Mucosa of descending colon (tissue), 3 donors: ENCODE data around the gene CAPN7. TPM values are rescaled to one million over a fixed set of nuclear protein-coding genes. Genes with fewer than 3 reads are reported as not detected.

Experiments used
- ATAC-seq: fragments of 200-7000 bp; cut with Tn5 transposase; one replicate; pipeline ENCODE4 v1.9.1; 2020; ENCODE audit warnings: mild to moderate bottlenecking, moderate library complexity
- DNase-seq, 3 donors: peaks; one replicate each; pipeline ENCODE4 v3.0.0-alpha.2; 2020
- H3K36me3 ChIP-seq: fragments of 200-600 bp; one replicate; pipeline ENCODE4 v1.8.0; 2021; ENCODE audit warnings: low read depth, mild to moderate bottlenecking
- H3K4me1 ChIP-seq: fragments of 200-600 bp; one replicate; pipeline ENCODE4 v1.8.0; 2021; ENCODE audit warnings: low read depth, mild to moderate bottlenecking
- H3K4me3 ChIP-seq: fragments of 200-600 bp; one replicate; pipeline ENCODE4 v1.8.0; 2021; ENCODE audit warnings: mild to moderate bottlenecking
- H3K9me3 ChIP-seq: fragments of 200-600 bp; one replicate; pipeline ENCODE4 v1.8.0; 2021; ENCODE audit warnings: mild to moderate bottlenecking
- CTCF ChIP-seq: fragments of 200-600 bp; IDR thresholded peaks from one replicate; pipeline ENCODE4 v1.8.0; 2022; ENCODE audit warnings: antibody characterized with exemption, mild to moderate bottlenecking
- intact Hi-C, 2 donors: fragments of 100-400 bp; cut with DNase I in 1 of 2; cut with micrococcal nuclease in 1 of 2; formaldehyde crosslinking; loops; one replicate each; pipeline versions ENCODE4 v1.11.0 to v1.11.1; 2022; cut with DNase I, micrococcal nuclease
- total RNA-seq, 3 donors: library from RNA; stranded (reverse); fragmentation: NEBNext Ultra II Directional in 2 of 3; extraction: Animal tissue kit (Norgen Biotek cat#: 25700) in 2 of 3; gene quantifications; one replicate each; pipeline versions ENCODE4 v1.2.1 to v1.2.4, GENCODE V29; 2021 to 2023
- donor health status: DM: no; HTN: no; CAD: no; lungs with moderate emphysema.
- donor health status: DM: no; HTN: no; CAD: no.
- donor health status: DM: no; HTN: yes; CAD: no.

The CAPN7 gene
- total RNA-seq, 3 donors from 2014 or later: 26.8 to 56.5 (median 44.9) TPM

GRCh38 chr3:15204005-15204404, 2.0 kb upstream of the CAPN7 start:
- H3K36me3 ChIP-seq: no peaks in the 10 kb centered on the region
- no peak for DNase-seq
- no peak overlapping the region for H3K4me3 ChIP-seq
- intact Hi-C loops: loop anchor here in 1 of 2 donors (10.0 kb wide), 1 partner anchor 99 kb away; no protein-coding TSS in a partner anchor
- peaks cover 19% of the 10 kb centered on the region for H3K4me1 ChIP-seq
- no peaks in the 10 kb centered on the region for H3K9me3 ChIP-seq
- no peak for ATAC-seq
- no peak for TF ChIP-seq CTCF

GRCh38 chr3:15205482-15205933, 538 bp upstream of the CAPN7 start:
- Histone ChIP-seq H3K9me3 (no peaks in the 10 kb centered on the region), H3K36me3 (no peaks in the 10 kb centered on the region), H3K4me3 (peak overlapping the region; percentile 92), H3K4me1 (peaks cover 19% of the 10 kb centered on the region)
- intact Hi-C loops: loop anchor here in 1 of 2 donors (10.0 kb wide), 1 partner anchor 101 kb away; no protein-coding TSS in a partner anchor
- DNase-seq: no peak
- no peak for ATAC-seq
- no peak for TF ChIP-seq CTCF

DNA sequence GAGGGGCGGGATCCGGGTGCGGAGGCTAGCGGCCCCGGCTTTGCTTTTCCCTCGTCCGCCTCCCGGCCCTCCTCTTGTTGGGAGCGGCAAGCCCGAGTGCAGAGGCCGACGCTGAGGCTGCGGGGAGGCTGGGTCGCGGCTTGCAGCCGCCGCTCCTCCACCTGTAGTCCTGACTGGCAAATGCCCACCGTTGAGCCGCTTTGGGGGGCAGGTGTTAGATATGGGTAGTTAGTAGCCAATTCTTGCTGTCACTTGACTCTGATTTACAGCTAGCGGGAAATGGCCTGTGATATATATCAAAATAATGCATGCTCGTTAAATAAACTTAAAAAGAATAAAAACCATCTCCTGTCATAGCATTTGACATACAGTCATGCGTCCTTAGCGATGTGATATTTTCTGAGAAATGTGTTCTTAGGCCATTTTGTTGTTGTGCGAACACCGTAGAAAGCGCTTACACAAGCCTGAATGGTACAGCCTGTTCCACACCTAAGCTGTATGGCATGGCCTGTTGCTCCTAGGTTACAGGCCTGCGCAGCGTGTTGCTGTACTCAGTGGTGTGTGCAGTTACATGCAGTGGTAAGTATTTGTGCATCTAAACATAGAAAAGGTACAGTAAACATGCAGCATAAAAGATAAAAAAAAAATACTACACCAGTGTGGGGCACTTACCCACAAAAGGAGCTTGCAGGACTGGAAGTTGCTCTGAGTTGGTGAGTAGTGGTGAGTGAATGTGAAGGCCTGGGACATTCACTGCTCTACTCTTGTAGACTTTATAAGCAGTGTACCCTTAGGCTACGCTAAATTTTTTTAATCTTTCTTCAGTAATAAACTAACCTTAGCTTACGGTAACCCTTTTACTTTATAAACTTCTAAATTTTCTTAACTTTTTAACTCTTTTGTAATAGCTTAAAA, 873 bp downstream of the CAPN7 start:
- peak; percentile 43 to 79 (median 55) for DNase-seq
- ATAC-seq: peak; percentile 71
- Histone ChIP-seq H3K4me3 (peak overlapping the region; percentile 92), H3K4me1 (peaks cover 19% of the 10 kb centered on the region), H3K9me3 (no peaks in the 10 kb centered on the region), H3K36me3 (no peaks in the 10 kb centered on the region)
- intact Hi-C loops: loop anchor here in 1 of 2 donors (10.0 kb wide), 1 partner anchor 102 kb away; no protein-coding TSS in a partner anchor
- TF ChIP-seq CTCF: no peak

GRCh38 chr3:15207836-15208504, 1.9 kb downstream of the CAPN7 start:
- Histone ChIP-seq H3K4me3 (no peak overlapping the region), H3K36me3 (no peaks in the 10 kb centered on the region), H3K4me1 (peaks cover 19% of the 10 kb centered on the region), H3K9me3 (no peaks in the 10 kb centered on the region)
- intact Hi-C loops: loop anchor here in 1 of 2 donors (10.0 kb wide), 1 partner anchor 103 kb away; no protein-coding TSS in a partner anchor
- TF ChIP-seq CTCF: no peak
- DNase-seq (no peak), ATAC-seq (no peak)

DNA sequence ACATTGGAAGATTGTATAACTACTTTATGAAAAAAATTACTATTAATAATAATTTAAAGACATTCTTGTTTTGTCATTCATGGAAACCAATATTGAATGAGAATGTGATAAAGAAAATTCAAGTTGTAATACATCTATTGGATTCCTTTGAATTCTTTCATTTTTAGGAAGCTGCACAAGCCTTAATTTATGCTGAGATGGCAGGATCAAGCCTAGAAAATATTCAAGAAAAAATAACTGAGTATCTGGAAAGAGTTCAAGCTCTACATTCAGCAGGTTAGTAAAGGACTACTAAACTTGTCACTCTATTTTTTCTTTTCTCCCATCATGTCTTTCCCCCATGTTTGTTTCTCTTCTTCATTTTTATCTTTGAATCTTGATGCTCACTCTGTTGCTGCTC, 5.9 kb downstream of the CAPN7 start:
- intact Hi-C loops: no loop called here
- Histone ChIP-seq H3K9me3 (no peaks in the 10 kb centered on the region), H3K4me3 (no peak overlapping the region), H3K4me1 (peaks cover 18% of the 10 kb centered on the region), H3K36me3 (no peaks in the 10 kb centered on the region)
- DNase-seq (no peak), ATAC-seq (no peak)
- no peak for TF ChIP-seq CTCF
